GM23338 (cell line): ENCODE results near the gene COL18A1. TPM values are rescaled to one million over a fixed set of nuclear protein-coding genes. Genes with fewer than 3 reads are reported as not detected.
A peak's percentile ranks its signal among the peaks of the same experiment; 100 is the strongest.

Experiments used
- ATAC-seq: fragments of 200-7000 bp; cut with Tn5 transposase; 3 replicates; pipeline ENCODE4 v1.9.1; 2020
- DNase-seq: peaks from one replicate; pipeline ENCODE4 v3.0.0-alpha.2; 2015; ENCODE audit warnings: low spot score
- H2AFZ ChIP-seq: fragments of 200-600 bp; sonication (generic); 2 replicates; pipeline ENCODE4 v1.8.0; 2016; ENCODE audit warnings: antibody characterized with exemption, mild to moderate bottlenecking, moderate library complexity
- H3F3A ChIP-seq: fragments of 200-600 bp; sonication (generic); replicated peaks from 2 replicates; pipeline ENCODE4 v1.8.0; 2017; ENCODE audit warnings: antibody characterized with exemption, mixed run types, low read depth
- H3K27ac ChIP-seq: fragments of 200-600 bp; sonication (generic); 2 replicates; pipeline ENCODE4 v1.6.1; 2016; ENCODE audit warnings: low read depth
- H3K27me3 ChIP-seq: fragments of 200-600 bp; sonication (generic); 2 replicates; pipeline ENCODE4 v1.8.0; 2016; ENCODE audit warnings: mild to moderate bottlenecking, mixed run types, moderate library complexity; ENCODE audit not compliant: insufficient read depth
- H3K36me3 ChIP-seq: fragments of 200-600 bp; sonication (generic); 2 replicates; pipeline ENCODE4 v1.8.0; 2016; ENCODE audit warnings: mild to moderate bottlenecking; ENCODE audit not compliant: insufficient read depth
- H3K4me1 ChIP-seq: fragments of 200-600 bp; sonication (generic); 2 replicates; pipeline ENCODE4 v1.8.0; 2016; ENCODE audit warnings: mild to moderate bottlenecking, moderate library complexity; ENCODE audit not compliant: insufficient read depth
- H3K4me2 ChIP-seq: fragments of 200-600 bp; sonication (generic); 2 replicates; pipeline ENCODE4 v1.7.1; 2017; ENCODE audit warnings: mixed run types
- H3K4me3 ChIP-seq: fragments of 200-600 bp; sonication (generic); 2 replicates; pipeline ENCODE4 v1.6.1; 2016; ENCODE audit warnings: mixed run types
- H3K79me2 ChIP-seq: fragments of 200-600 bp; sonication (generic); replicated peaks from 2 replicates; pipeline ENCODE4 v1.8.0; 2017; ENCODE audit warnings: mild to moderate bottlenecking; ENCODE audit not compliant: insufficient read depth
- H3K9me2 ChIP-seq: fragments of 200-600 bp; sonication (generic); 2 replicates; pipeline ENCODE4 v1.8.0; 2017; ENCODE audit not compliant: insufficient read depth
- H4K20me1 ChIP-seq: fragments of 200-600 bp; sonication (generic); replicated peaks from 2 replicates; pipeline ENCODE4 v1.8.0; 2017; ENCODE audit warnings: mild to moderate bottlenecking; ENCODE audit not compliant: insufficient read depth
- H3K27ac Mint-ChIP-seq: 2 replicates; pipeline ENCODE4 v1.8.0; 2020; ENCODE audit warnings: inconsistent platforms, mild to moderate bottlenecking, moderate library complexity, mixed read lengths
- H3K27me3 Mint-ChIP-seq: 3 replicates; pipeline ENCODE4 v1.8.0; 2022; ENCODE audit warnings: low read depth, mild to moderate bottlenecking, moderate library complexity, mixed read lengths, inconsistent platforms; ENCODE audit not compliant: insufficient read depth, poor library complexity
- H3K36me3 Mint-ChIP-seq: 3 replicates; pipeline ENCODE4 v1.8.0; 2021; ENCODE audit warnings: low read depth, mild to moderate bottlenecking, inconsistent platforms, moderate library complexity, mixed read lengths
- H3K4me1 Mint-ChIP-seq: 3 replicates; pipeline ENCODE4 v1.8.0; 2020; ENCODE audit warnings: mild to moderate bottlenecking, inconsistent platforms, mixed read lengths
- H3K4me3 Mint-ChIP-seq: 3 replicates; pipeline ENCODE4 v1.8.0; 2021; ENCODE audit warnings: moderate library complexity, mild to moderate bottlenecking, inconsistent platforms, mixed read lengths
- H3K9me3 Mint-ChIP-seq: 3 replicates; pipeline ENCODE4 v1.8.0; 2020; ENCODE audit warnings: moderate library complexity, mild to moderate bottlenecking, inconsistent platforms, mixed read lengths
- EZH2 ChIP-seq: fragments of 200-600 bp; sonication (generic); IDR thresholded peaks from one replicate; pipeline ENCODE4 v1.8.0; 2017; ENCODE audit warnings: antibody characterized with exemption, mild to moderate bottlenecking, low read depth; ENCODE audit not compliant: unreplicated experiment
- EZH2phosphoT487 ChIP-seq: fragments of 200-600 bp; sonication (generic); IDR thresholded peaks from one replicate; pipeline ENCODE4 v1.8.1; 2018; ENCODE audit warnings: antibody characterized with exemption; ENCODE audit not compliant: unreplicated experiment
- JUNB ChIP-seq: IDR thresholded peaks from one replicate; pipeline ENCODE4 v1.6.1; 2016; ENCODE audit warnings: antibody characterized with exemption; ENCODE audit not compliant: unreplicated experiment
- POLR2AphosphoS5 ChIP-seq: IDR thresholded peaks from 2 replicates; pipeline ENCODE4 v1.6.1; 2016; ENCODE audit warnings: antibody characterized with exemption, low read depth
- STAT1 ChIP-seq: IDR thresholded peaks from one replicate; pipeline ENCODE4 v1.6.1; 2016; ENCODE audit warnings: antibody characterized with exemption; ENCODE audit not compliant: unreplicated experiment
- ZNF114 ChIP-seq: fragments of 250-450 bp; sonication (Bioruptor Pico); IDR thresholded peaks from 2 replicates; pipeline ENCODE4 v1.5.0; 2020; ENCODE audit warnings: mild to moderate bottlenecking, moderate library complexity
- polyA plus RNA-seq: library from polyadenylated mRNA; unstranded; fragments of >200 nt; fragmentation: Nextera tagmentation; extraction: Ambion mirVana; gene quantifications from 2 replicates; pipeline ENCODE4 v1.2.1, GENCODE V29; 2016
- total RNA-seq: library from RNA; depleted of rRNA; stranded (reverse); fragments of >200 nt; shearing (Covaris generic); gene quantifications from 2 replicates; pipeline ENCODE4 v1.2.3, GENCODE V29; 2014
- TF ChIP-seq, protein P1 (sequence below), 2 experiments: fragments of 200-600 bp in 1 of 2; sonication (generic) in 1 of 2; conservative IDR thresholded peaks; 2 replicates each; pipeline versions ENCODE4 v1.5.1 to v1.6.1; 2016 to 2017; ENCODE audit warnings: antibody characterized with exemption in 2 of 2, low read depth in 2 of 2, mild to moderate bottlenecking in 2 of 2, moderate library complexity in 1 of 2
- TF ChIP-seq, protein P2 (sequence below): IDR thresholded peaks from 2 replicates; pipeline ENCODE4 v1.6.1; 2016; ENCODE audit warnings: antibody characterized with exemption
- TF ChIP-seq, protein P3 (sequence below): IDR thresholded peaks from one replicate; pipeline ENCODE4 v1.6.1; 2018; ENCODE audit warnings: antibody characterized with exemption; ENCODE audit not compliant: unreplicated experiment

The COL18A1 gene
- total and polyA plus RNA-seq, 2 experiments from 2014 or later, result 38.4 to 430 TPM

DNA sequence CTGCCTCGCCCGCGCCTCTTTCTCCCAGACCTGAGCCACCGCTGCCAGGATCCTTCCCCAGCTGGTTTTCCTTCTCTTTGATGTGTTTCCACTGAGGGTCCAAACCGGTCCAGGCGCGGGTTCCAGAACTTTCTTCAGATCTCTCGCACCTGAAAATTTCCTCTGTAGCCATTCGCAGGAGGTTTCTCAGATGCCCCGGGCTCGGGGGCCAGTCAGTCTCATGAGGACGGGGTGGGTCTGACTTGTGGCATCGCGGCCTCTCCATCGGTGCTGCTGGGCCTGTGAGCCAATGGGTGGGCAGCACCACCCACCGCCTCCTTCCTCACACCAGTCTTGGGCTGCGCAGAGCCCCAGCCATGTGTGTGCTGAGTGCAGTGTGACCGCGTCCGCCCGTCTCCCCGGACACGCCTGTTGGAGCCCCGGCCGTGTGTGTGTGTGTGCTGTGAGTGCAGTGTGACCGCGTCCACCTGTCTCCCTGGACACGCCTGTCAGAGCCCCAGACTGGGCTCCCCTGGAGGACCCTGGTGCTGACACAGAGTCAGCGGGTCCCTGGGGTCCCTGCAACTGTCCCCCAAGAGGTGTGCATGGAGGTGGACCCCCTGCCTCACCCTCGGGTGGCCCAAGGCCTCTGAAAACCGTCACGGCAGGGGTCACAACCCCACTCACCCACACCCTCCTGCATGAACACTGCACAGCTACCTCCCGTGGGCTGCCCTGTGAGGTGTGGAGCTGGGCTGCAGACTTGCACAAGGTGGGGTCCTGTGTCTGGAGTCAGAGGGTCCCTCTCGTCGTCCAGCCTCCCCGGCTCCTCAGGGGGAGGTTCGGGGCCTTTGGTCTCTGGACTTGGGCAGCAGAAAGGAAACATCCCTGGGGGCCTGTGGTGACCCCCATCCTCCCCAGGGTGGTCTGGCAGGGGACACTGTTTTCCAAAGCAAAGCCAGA, 20.2 kb downstream of the COL18A1 start (continued):
- TF ChIP-seq, protein P1, sequence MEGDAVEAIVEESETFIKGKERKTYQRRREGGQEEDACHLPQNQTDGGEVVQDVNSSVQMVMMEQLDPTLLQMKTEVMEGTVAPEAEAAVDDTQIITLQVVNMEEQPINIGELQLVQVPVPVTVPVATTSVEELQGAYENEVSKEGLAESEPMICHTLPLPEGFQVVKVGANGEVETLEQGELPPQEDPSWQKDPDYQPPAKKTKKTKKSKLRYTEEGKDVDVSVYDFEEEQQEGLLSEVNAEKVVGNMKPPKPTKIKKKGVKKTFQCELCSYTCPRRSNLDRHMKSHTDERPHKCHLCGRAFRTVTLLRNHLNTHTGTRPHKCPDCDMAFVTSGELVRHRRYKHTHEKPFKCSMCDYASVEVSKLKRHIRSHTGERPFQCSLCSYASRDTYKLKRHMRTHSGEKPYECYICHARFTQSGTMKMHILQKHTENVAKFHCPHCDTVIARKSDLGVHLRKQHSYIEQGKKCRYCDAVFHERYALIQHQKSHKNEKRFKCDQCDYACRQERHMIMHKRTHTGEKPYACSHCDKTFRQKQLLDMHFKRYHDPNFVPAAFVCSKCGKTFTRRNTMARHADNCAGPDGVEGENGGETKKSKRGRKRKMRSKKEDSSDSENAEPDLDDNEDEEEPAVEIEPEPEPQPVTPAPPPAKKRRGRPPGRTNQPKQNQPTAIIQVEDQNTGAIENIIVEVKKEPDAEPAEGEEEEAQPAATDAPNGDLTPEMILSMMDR (conservative IDR thresholded peaks at IDR 0.05; ENCODE audit: low read depth in 2 of 2), result no peak
- TF ChIP-seq JUNB (no peak), STAT1 (no peak), ZNF114 (CRISPR knock-in tag) (no peak)
- TF ChIP-seq, protein P2, sequence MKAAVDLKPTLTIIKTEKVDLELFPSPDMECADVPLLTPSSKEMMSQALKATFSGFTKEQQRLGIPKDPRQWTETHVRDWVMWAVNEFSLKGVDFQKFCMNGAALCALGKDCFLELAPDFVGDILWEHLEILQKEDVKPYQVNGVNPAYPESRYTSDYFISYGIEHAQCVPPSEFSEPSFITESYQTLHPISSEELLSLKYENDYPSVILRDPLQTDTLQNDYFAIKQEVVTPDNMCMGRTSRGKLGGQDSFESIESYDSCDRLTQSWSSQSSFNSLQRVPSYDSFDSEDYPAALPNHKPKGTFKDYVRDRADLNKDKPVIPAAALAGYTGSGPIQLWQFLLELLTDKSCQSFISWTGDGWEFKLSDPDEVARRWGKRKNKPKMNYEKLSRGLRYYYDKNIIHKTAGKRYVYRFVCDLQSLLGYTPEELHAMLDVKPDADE, result no peak
- TF ChIP-seq, protein P3, sequence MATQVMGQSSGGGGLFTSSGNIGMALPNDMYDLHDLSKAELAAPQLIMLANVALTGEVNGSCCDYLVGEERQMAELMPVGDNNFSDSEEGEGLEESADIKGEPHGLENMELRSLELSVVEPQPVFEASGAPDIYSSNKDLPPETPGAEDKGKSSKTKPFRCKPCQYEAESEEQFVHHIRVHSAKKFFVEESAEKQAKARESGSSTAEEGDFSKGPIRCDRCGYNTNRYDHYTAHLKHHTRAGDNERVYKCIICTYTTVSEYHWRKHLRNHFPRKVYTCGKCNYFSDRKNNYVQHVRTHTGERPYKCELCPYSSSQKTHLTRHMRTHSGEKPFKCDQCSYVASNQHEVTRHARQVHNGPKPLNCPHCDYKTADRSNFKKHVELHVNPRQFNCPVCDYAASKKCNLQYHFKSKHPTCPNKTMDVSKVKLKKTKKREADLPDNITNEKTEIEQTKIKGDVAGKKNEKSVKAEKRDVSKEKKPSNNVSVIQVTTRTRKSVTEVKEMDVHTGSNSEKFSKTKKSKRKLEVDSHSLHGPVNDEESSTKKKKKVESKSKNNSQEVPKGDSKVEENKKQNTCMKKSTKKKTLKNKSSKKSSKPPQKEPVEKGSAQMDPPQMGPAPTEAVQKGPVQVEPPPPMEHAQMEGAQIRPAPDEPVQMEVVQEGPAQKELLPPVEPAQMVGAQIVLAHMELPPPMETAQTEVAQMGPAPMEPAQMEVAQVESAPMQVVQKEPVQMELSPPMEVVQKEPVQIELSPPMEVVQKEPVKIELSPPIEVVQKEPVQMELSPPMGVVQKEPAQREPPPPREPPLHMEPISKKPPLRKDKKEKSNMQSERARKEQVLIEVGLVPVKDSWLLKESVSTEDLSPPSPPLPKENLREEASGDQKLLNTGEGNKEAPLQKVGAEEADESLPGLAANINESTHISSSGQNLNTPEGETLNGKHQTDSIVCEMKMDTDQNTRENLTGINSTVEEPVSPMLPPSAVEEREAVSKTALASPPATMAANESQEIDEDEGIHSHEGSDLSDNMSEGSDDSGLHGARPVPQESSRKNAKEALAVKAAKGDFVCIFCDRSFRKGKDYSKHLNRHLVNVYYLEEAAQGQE, result no peak

DNA sequence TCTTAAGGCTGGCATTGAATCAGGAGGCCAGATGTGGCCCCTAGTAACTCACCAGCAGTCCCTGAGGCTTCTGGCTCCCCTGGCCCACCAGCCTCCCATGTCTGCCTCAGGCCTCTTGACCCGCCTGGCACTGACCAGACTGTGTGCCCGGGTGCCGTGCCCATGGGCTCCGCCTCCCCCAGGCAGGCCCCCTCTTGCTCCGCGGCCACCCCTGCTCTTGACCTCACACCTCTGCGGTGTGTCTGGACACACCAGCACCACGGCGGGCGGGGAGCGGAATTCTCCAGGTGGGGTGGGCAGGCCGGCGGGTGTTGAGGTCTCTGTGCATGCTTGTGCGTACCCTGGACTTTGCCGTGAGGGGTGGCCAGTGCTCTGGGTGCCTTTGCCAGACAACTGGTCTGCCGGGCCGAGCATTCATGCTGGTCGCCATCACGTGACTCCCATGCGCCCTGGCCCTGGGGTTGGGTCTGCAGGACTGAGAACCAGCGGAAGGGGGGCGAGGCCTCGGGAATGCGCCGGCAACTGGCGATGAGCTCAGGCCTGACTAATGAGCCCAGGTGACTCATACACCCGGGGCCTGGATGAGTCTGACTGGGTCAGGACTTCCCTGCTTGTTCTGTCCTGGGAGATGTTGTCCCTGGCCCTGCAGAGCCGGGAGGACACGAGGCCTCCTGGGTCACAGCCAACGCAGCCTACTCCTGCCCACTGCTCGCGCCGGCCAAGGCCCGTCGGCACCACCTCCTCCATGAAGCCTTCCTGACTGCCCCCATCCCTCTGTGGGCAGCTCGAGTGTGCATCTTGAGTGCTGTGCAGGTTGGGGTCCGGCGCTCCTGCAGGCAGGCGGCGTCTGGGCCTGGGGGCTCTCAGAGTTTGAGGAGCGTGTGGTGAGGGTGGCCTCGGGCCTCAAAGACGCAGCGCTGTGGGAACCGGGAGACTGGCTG, 22.6 kb downstream of the COL18A1 start:
- peak; percentile 42 for ATAC-seq
- Mint-ChIP-seq H3K27ac (peak overlapping the region; percentile 77), H3K9me3 (no peaks in the 10 kb centered on the region), H3K4me1 (peaks cover 46% of the 10 kb centered on the region), H3K27me3 (peaks cover 12% of the 10 kb centered on the region), H3K36me3 (peaks cover 15% of the 10 kb centered on the region; the same call in 2 of the 3 replicates), H3K4me3 (no peak overlapping the region)
- Histone ChIP-seq H3K79me2 (peaks cover 95% of the 10 kb centered on the region), H3K4me1 (peaks cover 18% of the 10 kb centered on the region), H3K27me3 (no peaks in the 10 kb centered on the region), H4K20me1 (peaks cover 19% of the 10 kb centered on the region), H3K9me2 (no peaks in the 10 kb centered on the region), H3K4me2 (no peak overlapping the region), H3F3A (no peaks in the 10 kb centered on the region), H3K27ac (peak overlapping the region; percentile 50; the same call in 1 of the 2 replicates), H2AFZ (no peak overlapping the region), H3K36me3 (no peaks in the 10 kb centered on the region), H3K4me3 (no peak overlapping the region)
- peak; percentile 71 for DNase-seq
- TF ChIP-seq ZNF114 (CRISPR knock-in tag), result no peak
- TF ChIP-seq EZH2, result no peak
- TF ChIP-seq EZH2phosphoT487, result no peak
- no peak for TF ChIP-seq POLR2AphosphoS5
- TF ChIP-seq, protein P3, result no peak
- TF ChIP-seq, protein P2, result no peak
